Embryonic facial prominence (tissue), 1 donor: Measurements from ENCODE around the gene DIP2B.
"Not testable (repeated sequence)": the region's sequence is repeated elsewhere in the genome, so short reads cannot be mapped to it uniquely, and the experiment has no call there.

Experiments used
- DNase-seq: peaks from one replicate; pipeline ENCODE4 v3.0.0-alpha.2; 2016; ENCODE audit errors: extremely low spot score

The DIP2B gene

GRCh38 chr12:50550530-50551223, 45.9 kb downstream of the DIP2B start:
- DNase-seq, result no peak

DNA sequence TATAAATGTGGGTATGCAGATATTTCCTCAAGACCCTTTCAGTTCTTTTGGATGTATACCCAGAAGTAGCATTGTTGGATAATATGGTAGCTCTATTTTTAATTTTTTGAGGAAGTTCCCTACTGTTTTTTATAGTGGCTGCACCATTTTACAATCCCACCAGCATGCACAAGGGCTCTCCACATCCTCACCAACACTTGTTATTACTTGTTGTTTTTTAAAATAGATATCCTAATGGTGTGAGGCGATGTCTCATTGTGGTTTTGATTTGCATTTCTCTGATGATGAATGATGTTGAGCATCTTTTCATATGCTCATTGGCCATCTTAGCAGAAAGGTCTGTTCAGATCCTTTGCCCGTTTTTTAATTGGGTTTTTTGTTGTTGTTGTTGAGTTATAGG, 47.1 kb downstream of the DIP2B start:
- no peak for DNase-seq

DNA sequence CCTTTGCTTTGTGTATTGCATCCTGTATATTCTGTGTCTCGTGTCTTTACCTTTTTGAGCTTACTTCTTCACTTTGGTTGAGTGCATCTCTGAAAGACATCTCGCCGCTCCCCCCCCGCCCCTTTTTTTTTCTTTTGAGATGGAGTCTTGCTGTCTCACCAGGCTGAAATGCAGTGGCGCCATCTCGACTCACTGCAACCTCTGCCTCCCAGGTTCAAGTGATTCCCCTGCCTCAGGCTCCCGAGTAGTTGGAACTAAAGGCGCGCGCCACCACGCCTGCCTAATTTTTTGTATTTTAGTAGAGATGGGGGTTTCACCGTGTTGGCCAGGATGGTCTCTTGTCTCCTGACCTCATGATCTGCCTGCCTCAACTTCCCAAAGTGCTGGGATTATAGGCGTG, 49.9 kb downstream of the DIP2B start:
- no peak for DNase-seq

DNA sequence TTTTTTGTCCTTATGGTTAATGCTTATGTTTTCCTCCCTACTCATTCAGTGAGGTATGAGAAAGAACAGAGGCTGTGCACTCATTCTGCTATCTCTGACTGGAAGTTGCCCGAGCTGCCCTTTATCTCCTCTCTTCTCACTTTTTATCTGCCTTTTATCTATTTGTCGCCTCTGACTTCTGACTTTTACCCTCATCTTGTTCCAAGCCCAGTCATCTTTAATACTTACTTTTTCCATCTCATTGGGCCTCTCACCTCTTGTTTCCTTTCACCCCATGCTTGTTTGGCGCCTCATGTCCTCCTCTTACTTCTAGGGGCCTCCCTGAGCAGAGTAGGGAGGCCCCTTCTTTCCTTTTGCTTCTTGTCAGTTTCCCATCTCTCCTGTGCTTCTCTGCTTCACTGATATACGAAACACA, 50.7 kb downstream of the DIP2B start:
- no peak for DNase-seq

- no peak for DNase-seq
Observed at GRCh38 chr12:50556273-50556672, 51.5 kb downstream of the DIP2B start.

GRCh38 chr12:50556796-50557195, 52.0 kb downstream of the DIP2B start:
- DNase-seq, result not testable (repeated sequence)

GRCh38 chr12:50557421-50557820, 52.6 kb downstream of the DIP2B start:
- DNase-seq, result no peak

GRCh38 chr12:50558970-50559369, 54.2 kb downstream of the DIP2B start:
- DNase-seq, result no peak

DNA sequence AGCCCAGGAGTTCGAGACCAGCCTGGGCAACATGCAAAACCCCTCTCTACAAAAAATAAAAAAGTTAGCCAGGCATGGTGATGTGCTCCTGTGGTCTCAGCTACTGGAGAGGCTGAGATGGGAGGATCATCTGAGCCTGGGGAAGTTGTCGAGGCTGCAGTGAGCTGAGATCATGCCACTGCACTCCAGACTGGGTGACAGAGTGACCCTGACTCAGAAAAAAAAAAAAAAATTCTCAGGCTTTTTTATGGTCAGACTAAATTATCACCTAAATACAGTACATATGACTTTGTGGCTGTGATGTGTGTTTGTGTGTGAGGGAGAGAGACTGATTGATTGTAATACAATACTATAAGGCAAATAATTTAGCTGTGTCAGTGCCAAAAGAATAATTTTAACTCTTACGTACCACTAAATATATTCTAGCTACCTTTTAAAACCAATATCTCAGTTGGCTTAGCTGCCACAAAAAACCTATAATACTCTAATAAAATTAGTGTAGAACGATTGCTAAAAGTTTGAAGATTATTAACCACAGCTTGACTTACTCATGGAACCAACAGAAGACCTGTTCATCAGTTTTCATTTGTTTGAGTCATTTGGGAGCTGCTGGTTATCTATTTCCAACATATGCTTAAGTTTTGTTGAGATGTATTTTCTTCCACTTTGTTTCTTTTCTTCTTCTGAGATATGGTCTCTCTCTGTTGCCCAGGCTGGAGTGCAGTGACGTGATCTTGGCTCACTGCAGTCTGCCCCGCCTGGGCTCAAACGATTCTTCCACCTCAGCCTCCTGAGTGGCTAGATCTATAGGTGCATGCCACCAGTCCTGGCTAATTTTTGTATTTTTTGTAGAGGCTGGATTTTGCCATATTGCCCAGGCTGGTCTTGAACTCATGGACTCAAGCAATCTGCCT, 58.0 kb downstream of the DIP2B start:
- DNase-seq, result no peak

GRCh38 chr12:50563434-50563787, 58.6 kb downstream of the DIP2B start:
- no peak for DNase-seq

DNA sequence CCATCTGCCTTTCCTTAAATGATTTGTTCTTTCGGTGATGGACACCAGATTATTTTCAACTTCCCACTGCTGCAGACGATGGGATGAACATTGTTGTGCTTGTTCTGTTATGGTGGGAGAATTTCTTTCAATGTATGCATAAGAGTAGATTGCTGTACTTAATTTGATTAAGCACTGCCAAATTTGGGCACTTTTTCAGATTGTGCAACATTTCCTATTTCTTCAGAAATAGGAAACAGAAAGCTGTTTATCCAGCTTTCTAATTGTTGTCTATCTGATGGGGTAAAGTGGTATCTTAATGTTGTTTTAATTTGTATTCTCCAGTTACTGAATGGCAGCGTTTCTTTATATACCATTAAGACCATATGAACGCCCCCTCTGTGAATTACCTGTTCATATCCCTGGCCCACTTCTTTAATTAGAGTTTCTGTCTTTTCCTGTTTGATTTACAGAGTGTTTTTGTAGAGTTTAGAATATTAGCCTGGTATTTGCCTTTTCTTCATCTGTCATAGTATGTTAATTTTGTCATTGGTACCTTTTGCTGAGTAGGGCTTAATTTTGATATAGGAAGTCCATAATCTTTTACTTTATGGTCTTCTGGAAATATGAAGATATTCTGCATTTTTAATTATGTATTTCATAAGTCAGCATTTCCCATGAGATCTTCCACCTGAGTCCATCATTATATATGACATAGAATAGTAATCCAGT, 59.6 kb downstream of the DIP2B start:
- DNase-seq, result no peak

- DNase-seq, result no peak
Observed at GRCh38 chr12:50564948-50565297, 60.1 kb downstream of the DIP2B start.

- DNase-seq, result no peak
Observed at GRCh38 chr12:50566066-50566465, 61.3 kb downstream of the DIP2B start.

GRCh38 chr12:50567926-50568325, 63.1 kb downstream of the DIP2B start:
- DNase-seq, result no peak

DNA sequence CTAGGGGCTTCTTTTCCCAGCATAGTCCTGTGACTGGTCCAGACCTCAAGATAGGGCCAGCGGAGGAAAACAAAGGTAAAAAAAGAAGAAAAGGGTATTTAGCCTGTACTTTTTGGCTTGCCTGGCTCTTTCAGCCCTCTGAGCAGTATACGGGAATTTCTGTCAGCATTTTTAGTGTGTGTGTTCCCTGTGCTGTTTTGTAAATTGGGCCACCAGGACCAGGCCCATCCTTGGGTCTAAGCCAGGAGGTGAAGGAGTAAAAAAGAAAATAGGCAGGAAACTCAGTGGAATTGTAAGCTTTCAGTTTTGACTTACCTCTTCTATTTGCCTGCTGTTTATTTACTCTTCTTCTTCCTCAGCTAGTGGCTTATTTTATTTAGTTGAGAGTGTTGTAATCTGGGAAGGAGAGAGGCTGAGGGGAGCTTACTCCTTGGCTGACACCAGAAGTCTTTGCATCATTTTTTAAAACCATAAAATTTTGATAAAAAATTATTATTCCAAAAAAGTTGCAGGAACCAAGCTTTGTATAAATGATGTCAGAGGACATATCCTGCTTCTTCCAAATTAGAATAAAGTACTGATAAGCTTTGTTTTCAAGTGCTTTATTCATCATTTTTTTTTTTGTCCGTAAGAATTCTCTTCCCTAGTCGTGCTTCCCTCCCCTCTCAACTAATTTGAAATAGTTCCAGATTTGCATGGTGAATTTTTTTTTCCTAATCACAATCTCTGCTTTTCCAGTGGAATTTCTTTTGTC, 63.7 kb downstream of the DIP2B start:
- no peak for DNase-seq

GRCh38 chr12:50569321-50569720, 64.5 kb downstream of the DIP2B start:
- DNase-seq, result no peak

- DNase-seq, result no peak
Observed at GRCh38 chr12:50569876-50570275, 65.1 kb downstream of the DIP2B start.

DNA sequence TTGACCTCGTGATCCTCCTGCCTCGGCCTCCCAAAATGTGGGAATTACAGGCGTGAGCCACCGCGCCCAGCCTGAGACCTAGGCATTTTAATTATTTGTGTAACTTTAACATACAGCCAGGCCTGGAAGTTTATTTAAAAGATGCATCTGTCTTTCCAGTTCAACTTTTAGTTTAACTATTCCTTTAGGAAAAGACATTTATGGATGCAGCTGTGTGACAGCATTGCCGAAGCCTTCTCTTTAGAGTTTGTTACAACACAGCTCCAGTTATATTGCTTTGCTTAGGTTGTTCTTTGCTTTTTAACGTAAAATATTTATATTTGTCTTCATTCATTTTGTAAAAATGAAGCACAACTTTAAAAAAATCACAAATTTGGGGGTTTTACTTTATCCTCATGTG, 67.0 kb downstream of the DIP2B start:
- no peak for DNase-seq

DNA sequence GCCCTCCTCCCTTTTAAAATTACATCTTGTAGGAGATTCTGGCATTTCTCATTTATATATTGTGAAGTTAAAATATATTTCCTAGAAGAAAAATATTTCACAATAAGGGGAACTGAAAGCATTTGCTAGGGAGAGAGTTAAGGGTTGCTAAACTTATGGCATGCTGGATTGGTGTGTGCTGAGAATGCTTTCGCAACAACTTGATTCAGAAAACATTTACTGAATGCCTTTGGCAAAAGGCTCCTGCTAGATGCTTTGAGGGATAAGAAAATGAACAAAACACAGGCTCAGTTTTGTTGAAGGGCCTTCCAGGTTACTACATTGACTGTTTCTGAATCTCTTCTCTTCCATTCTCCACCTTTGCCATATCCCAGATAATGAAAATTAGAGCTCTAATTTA, 67.5 kb downstream of the DIP2B start:
- no peak for DNase-seq

GRCh38 chr12:50572760-50573159, 68.0 kb downstream of the DIP2B start:
- no peak for DNase-seq

DNA sequence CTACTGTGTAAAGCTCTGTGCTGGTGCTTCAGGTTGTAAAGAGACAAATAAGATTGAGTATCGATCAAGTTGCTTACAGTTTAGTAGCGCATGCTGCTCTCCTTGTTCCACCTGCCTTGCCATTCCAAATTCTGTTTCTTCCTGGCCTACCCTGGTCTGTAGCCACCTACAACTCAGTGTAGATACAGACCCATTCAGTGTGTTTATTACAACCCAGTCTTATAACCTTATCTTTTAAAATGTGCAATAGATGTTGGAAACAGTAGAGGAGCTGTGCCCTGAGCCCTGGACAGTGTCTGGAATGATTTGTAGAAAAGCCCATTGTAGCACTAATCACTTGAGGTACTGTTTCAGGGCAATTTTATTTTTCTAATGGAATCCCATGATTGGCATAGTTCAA, 68.5 kb downstream of the DIP2B start:
- no peak for DNase-seq
